HCT116 (cell line): Measurements from ENCODE around the gene PLA2G10. TPM values are rescaled to one million over a fixed set of nuclear protein-coding genes. Genes with fewer than 3 reads are reported as not detected.
A peak's percentile ranks its signal among the peaks of the same experiment; 100 is the strongest.
"Not testable (repeated sequence)": the region's sequence is repeated elsewhere in the genome, so short reads cannot be mapped to it uniquely, and the experiment has no call there.

Source experiments
- ATAC-seq: fragments of 200-7000 bp; cut with Tn5 transposase; 2 replicates; pipeline ENCODE4 v1.9.1; 2020; ENCODE audit warnings: mild to moderate bottlenecking, moderate library complexity
- BruUV-seq: library from RNA; stranded (reverse); fragments of 400-500 nt; replicated peaks from 2 replicates; lab custom pipeline; 2021; lab: Mats Ljungman, UMichigan
- CTCF ChIA-PET: fragments of 300-600 bp; sonication (Branson Sonifier 250); formaldehyde crosslinking; loops from one replicate; lab custom pipeline; 2021; ENCODE audit warnings: antibody characterized with exemption; lab: Charles Lee
- POLR2A ChIA-PET: fragments of 300-600, 350-600 bp; sonication (Branson Sonifier 250); formaldehyde crosslinking; loops from one replicate; lab custom pipeline; 2021; ENCODE audit warnings: antibody characterized with exemption; lab: Charles Lee
- RAD21 ChIA-PET, 2 experiments: fragments of 300-600 bp; sonication (Branson Sonifier 250); formaldehyde crosslinking; loops; one replicate each; lab custom pipeline; 2023; ENCODE audit warnings: low total read pairs in 2 of 2; ENCODE audit not compliant: uncharacterized antibody in 2 of 2, unreplicated experiment in 2 of 2, low non-redundant PET in 1 of 2; lab: Charles Lee
- DNase-seq: peaks from one replicate; pipeline ENCODE4 v3.0.0-alpha.2; 2010; ENCODE audit warnings: low read depth, low spot score
- H2AFZ ChIP-seq: fragments of 200-600 bp; shearing (Covaris generic), sonication (generic); 2 replicates; pipeline ENCODE4 v1.6.1; 2017; ENCODE audit warnings: low read depth, mixed run types, mixed read lengths, antibody characterized with exemption, low read length; ENCODE audit not compliant: poor library complexity, severe bottlenecking
- H3K27ac ChIP-seq: 2 replicates; pipeline ENCODE4 v1.5.1; 2012; ENCODE audit warnings: low read depth, low read length
- H3K27me3 ChIP-seq: fragments of 200-600 bp; sonication (generic); 2 replicates; pipeline ENCODE4 v1.6.1; 2016; ENCODE audit warnings: mixed run types, low read length, mixed read lengths; ENCODE audit not compliant: insufficient read depth
- H3K36me3 ChIP-seq, 2 experiments: fragments of 200-500 bp in 1 of 2; fragments of 200-600 bp in 1 of 2; sonication (Bioruptor generic) in 1 of 2; sonication (generic) in 1 of 2; 2 replicates each; pipeline versions ENCODE4 v1.5.1 to v1.6.1; 2014 to 2016; ENCODE audit warnings: low read length in 2 of 2, inconsistent platforms in 1 of 2, mixed read lengths in 1 of 2, mixed run types in 1 of 2; ENCODE audit not compliant: insufficient read depth in 2 of 2, control insufficient read depth in 1 of 2
- H3K4me1 ChIP-seq, 2 experiments: fragments of 200-600 bp in 1 of 2; sonication (generic) in 1 of 2; 2 replicates each; pipeline versions ENCODE4 v1.5.1 to v1.6.1; 2012 to 2017; ENCODE audit warnings: low read length in 2 of 2, inconsistent platforms in 1 of 2, mild to moderate bottlenecking in 1 of 2, mixed read lengths in 1 of 2, mixed run types in 1 of 2, moderate library complexity in 1 of 2; ENCODE audit not compliant: insufficient read depth in 2 of 2, control insufficient read depth in 1 of 2
- H3K4me2 ChIP-seq: fragments of 200-600 bp; sonication (generic); 2 replicates; pipeline ENCODE4 v1.6.1; 2017; ENCODE audit warnings: mixed run types, low read length, mixed read lengths
- H3K4me3 ChIP-seq, 2 experiments: fragments of 200-600 bp in 1 of 2; sonication (generic) in 1 of 2; replicated peaks in 1 of 2; 2 replicates each; pipeline ENCODE4 v1.5.1; 2011 to 2016; ENCODE audit warnings: low read length in 2 of 2, control low read depth in 1 of 2, low read depth in 1 of 2, mild to moderate bottlenecking in 1 of 2, mixed read lengths in 1 of 2, mixed run types in 1 of 2
- H3K79me2 ChIP-seq: fragments of 200-600 bp; sonication (generic); 2 replicates; pipeline ENCODE4 v1.6.1; 2017; ENCODE audit warnings: mild to moderate bottlenecking, mixed run types, low read length, moderate library complexity, mixed read lengths; ENCODE audit not compliant: insufficient read depth
- H3K9ac ChIP-seq: fragments of 200-600 bp; sonication (generic); 2 replicates; pipeline ENCODE4 v1.6.1; 2016; ENCODE audit warnings: low read length, mixed read lengths
- H3K9me2 ChIP-seq: fragments of 200-600 bp; sonication (generic), shearing (Covaris generic); 2 replicates; pipeline ENCODE4 v1.6.1; 2017; ENCODE audit warnings: mixed run types, mild to moderate bottlenecking, moderate library complexity; ENCODE audit not compliant: insufficient read depth
- H3K9me3 ChIP-seq, 2 experiments: fragments of 200-500 bp in 1 of 2; fragments of 200-600 bp in 1 of 2; sonication (Bioruptor generic) in 1 of 2; sonication (generic) in 1 of 2; 2 replicates each; pipeline ENCODE4 v1.6.1; 2014 to 2017; ENCODE audit warnings: low read length in 2 of 2, mixed read lengths in 2 of 2, inconsistent platforms in 1 of 2, low read depth in 1 of 2, mild to moderate bottlenecking in 1 of 2, mixed run types in 1 of 2, moderate library complexity in 1 of 2; ENCODE audit not compliant: control insufficient read depth in 1 of 2, insufficient read depth in 1 of 2
- H4K20me1 ChIP-seq: fragments of 200-600 bp; sonication (generic), shearing (Covaris generic); 2 replicates; pipeline ENCODE4 v1.6.1; 2017; ENCODE audit warnings: mixed run types, mild to moderate bottlenecking, moderate library complexity; ENCODE audit not compliant: insufficient read depth
- ATF3 ChIP-seq: IDR thresholded peaks from 2 replicates; pipeline ENCODE4 v1.6.1; 2012
- EGR1 ChIP-seq: IDR thresholded peaks from 2 replicates; pipeline ENCODE4 v1.6.1; 2012; ENCODE audit warnings: low read depth
- EZH2 ChIP-seq: fragments of 200-600 bp; sonication (generic); IDR thresholded peaks from 2 replicates; pipeline ENCODE4 v1.6.1; 2017; ENCODE audit warnings: antibody characterized with exemption, mixed run types
- EZH2phosphoT487 ChIP-seq: fragments of 200-600 bp; IDR thresholded peaks from 2 replicates; pipeline ENCODE4 v1.6.1; 2018; ENCODE audit warnings: antibody characterized with exemption, borderline replicate concordance
- FOSL1 ChIP-seq: IDR thresholded peaks from 2 replicates; pipeline ENCODE4 v1.6.1; 2012; ENCODE audit warnings: low read depth
- JUND ChIP-seq: IDR thresholded peaks from 2 replicates; pipeline ENCODE4 v1.6.1; 2012
- RAD21 ChIP-seq: IDR thresholded peaks from 2 replicates; pipeline ENCODE4 v1.6.1; 2012; ENCODE audit warnings: low read depth, mild to moderate bottlenecking
- REST ChIP-seq: IDR thresholded peaks from 2 replicates; pipeline ENCODE4 v1.6.1; 2012; ENCODE audit warnings: low read depth
- SP1 ChIP-seq: IDR thresholded peaks from 2 replicates; pipeline ENCODE4 v1.6.1; 2012; ENCODE audit warnings: low read depth
- ZBTB33 ChIP-seq: IDR thresholded peaks from 2 replicates; pipeline ENCODE4 v1.6.1; 2011; ENCODE audit warnings: mild to moderate bottlenecking, low read length, moderate library complexity; ENCODE audit not compliant: insufficient replicate concordance; ENCODE audit errors: extremely low read depth
- ZNF274 ChIP-seq: fragments of 200-500 bp; sonication (Bioruptor generic); IDR thresholded peaks from 2 replicates; pipeline ENCODE4 v1.6.1; 2014; ENCODE audit warnings: mild to moderate bottlenecking, low read depth, low read length, inconsistent platforms
- intact Hi-C: fragments of 100-400 bp; cut with micrococcal nuclease; formaldehyde crosslinking; loops from 2 replicates; pipeline ENCODE4 v1.10.0; 2022
- total RNA-seq: library from RNA; stranded (reverse); gene quantifications from one replicate; pipeline ENCODE4 v1.2.1, GENCODE V29; 2021; ENCODE audit not compliant: unreplicated experiment

PLA2G10 gene
- total RNA-seq, 1 experiment from 2014 or later = not detected

- peak; percentile 5; the same call in 1 of the 2 replicates for ATAC-seq
- intact Hi-C loops = loop anchor here (5.0 kb wide), 1 partner anchor 328 kb away; no protein-coding TSS in a partner anchor
- CTCF ChIA-PET = not testable (repeated sequence)
These were observed 63.3 kb downstream of the PLA2G10 start for GRCh38 chr16:14630620-14631330.

GRCh38 chr16:14629919-14630619 is 64.0 kb downstream of the PLA2G10 start, which contains the start of gene PARN:
Gene PARN, minus strand, starts transcription at chr16:14630260. Its CDS starts 135 bp downstream, at chr16:14630125.
- Histone ChIP-seq H3K36me3 (peaks cover 13 to 24% of the 10 kb centered on the region in 2 experiments; a peak in 3 of 4 replicates), H3K4me1 (peaks cover 25 to 38% of the 10 kb centered on the region in 2 experiments), H4K20me1 (peaks cover 9% of the 10 kb centered on the region; the same call in 1 of the 2 replicates), H3K27me3 (no peaks in the 10 kb centered on the region), H3K9me2 (no peaks in the 10 kb centered on the region), H3K9ac (peak within 1 kb of the TSS; percentile 94), H2AFZ (no peak within 1 kb of the TSS), H3K4me2 (peak within 1 kb of the TSS; percentile 83), H3K4me3 (peak within 1 kb of the TSS; percentile 76 to 92), H3K27ac (peak within 1 kb of the TSS; percentile 89), H3K79me2 (peaks cover 44% of the 10 kb centered on the region), H3K9me3 (no peaks in the 10 kb centered on the region)
- ChIA-PET RAD21 (no interaction called here), POLR2A (interaction anchor here (0.6 to 0.7 kb wide), 2 partner anchors 268 to 632 kb away, joined by 3 read pairs; no protein-coding TSS in a partner anchor), CTCF (no interaction called here)
- no TSS peak for BruUV-seq
- intact Hi-C loops = loop anchor here (5.0 kb wide), 1 partner anchor 328 kb away; no protein-coding TSS in a partner anchor
- peak; percentile 71 for ATAC-seq
- DNase-seq = peak; percentile 98
- TF ChIP-seq ZNF274 (no peak), EGR1 (peak; percentile 76), REST (no peak), RAD21 (no peak), SP1 (peak; percentile 68), ZBTB33 (no peak), EZH2 (no peak), EZH2phosphoT487 (no peak), ATF3 (no peak), FOSL1 (no peak), JUND (0 out of 2 replicates have a peak, but pooled peaks have one; percentile 4)

More at GRCh38 chr16:14630620-14631330, 63.3 kb downstream of the PLA2G10 start:
- H2AFZ ChIP-seq, BruUV-seq, DNase-seq, H3K9me2 ChIP-seq, H3K9me3 ChIP-seq, RAD21 ChIA-PET, H3K27me3 ChIP-seq, H4K20me1 ChIP-seq: not testable (repeated sequence)
- Histone ChIP-seq H3K9ac (peak overlapping the region; percentile 94), H3K4me1 (peaks cover 25 to 38% of the 10 kb centered on the region in 2 experiments), H3K36me3 (peaks cover 12 to 17% of the 10 kb centered on the region in 2 experiments; a peak in 3 of 4 replicates), H3K4me2 (peak overlapping the region; percentile 83), H3K4me3 (peak overlapping the region; percentile 42 to 76), H3K27ac (peak overlapping the region; percentile 89), H3K79me2 (peaks cover 51% of the 10 kb centered on the region)
- POLR2A ChIA-PET = interaction anchor here (0.6 to 0.7 kb wide), 2 partner anchors 268 to 633 kb away, joined by 3 read pairs; no protein-coding TSS in a partner anchor
